ENCODE results near the gene SKA3. TPM values are rescaled to one million over a fixed set of nuclear protein-coding genes. Genes with fewer than 3 reads are reported as not detected.
"Not testable (repeated sequence)": the region's sequence is repeated elsewhere in the genome, so short reads cannot be mapped to it uniquely, and the experiment has no call there.

The SKA3 gene
- total RNA-seq, result 27.2 and 29.0 TPM in 2 replicates

GRCh38 chr13:21176215-21176981, at the start of gene SKA3, which contains the start of gene MRPL57:
TSS of gene SKA3 (minus strand) at chr13:21176552. CDS start at chr13:21176477, 75 bp downstream.
TSS of gene MRPL57 (plus strand) at chr13:21176658. CDS start at chr13:21176917, 259 bp downstream.
- intact Hi-C loops (cut with micrococcal nuclease), result loop anchor here (1.0 to 10.0 kb wide), 12 partner anchors 66 to 1392 kb away; partner anchors contain the start of genes EEF1AKMT1, FGF9, PSPC1 and XPO4

GRCh38 chr13:21225082-21225481, 48.7 kb upstream of the SKA3 start:
- intact Hi-C loops (cut with micrococcal nuclease), result no loop called here

GRCh38 chr13:21221268-21221667, 44.9 kb upstream of the SKA3 start:
- intact Hi-C loops (cut with micrococcal nuclease), result no loop called here

- intact Hi-C loops (cut with micrococcal nuclease), result not testable (repeated sequence)
Measured at GRCh38 chr13:21219716-21220115, 43.4 kb upstream of the SKA3 start.

GRCh38 chr13:21219036-21219381, 42.7 kb upstream of the SKA3 start:
- intact Hi-C loops (cut with micrococcal nuclease), result no loop called here

- intact Hi-C loops (cut with micrococcal nuclease), result no loop called here
Measured at GRCh38 chr13:21218351-21219035, 42.1 kb upstream of the SKA3 start.

GRCh38 chr13:21216332-21216731, 40.0 kb upstream of the SKA3 start:
- intact Hi-C loops (cut with micrococcal nuclease), result no loop called here

GRCh38 chr13:21215419-21215818, 39.1 kb upstream of the SKA3 start:
- intact Hi-C loops (cut with micrococcal nuclease), result not testable (repeated sequence)

GRCh38 chr13:21212138-21212775, 35.9 kb upstream of the SKA3 start:
- intact Hi-C loops (cut with micrococcal nuclease), result no loop called here

- intact Hi-C loops (cut with micrococcal nuclease), result no loop called here
Measured at GRCh38 chr13:21208652-21209154, 32.4 kb upstream of the SKA3 start.

- intact Hi-C loops (cut with micrococcal nuclease), result no loop called here
Measured at GRCh38 chr13:21202767-21203531, 26.6 kb upstream of the SKA3 start.

GRCh38 chr13:21201456-21202190, 25.3 kb upstream of the SKA3 start:
- intact Hi-C loops (cut with micrococcal nuclease), result not testable (repeated sequence)

GRCh38 chr13:21198391-21198790, 22.0 kb upstream of the SKA3 start:
- intact Hi-C loops (cut with micrococcal nuclease), result not testable (repeated sequence)

- intact Hi-C loops (cut with micrococcal nuclease), result not testable (repeated sequence)
Measured at GRCh38 chr13:21197606-21198225, 21.4 kb upstream of the SKA3 start.

- intact Hi-C loops (cut with micrococcal nuclease), result not testable (repeated sequence)
Measured at GRCh38 chr13:21194756-21195155, 18.4 kb upstream of the SKA3 start.

- intact Hi-C loops (cut with micrococcal nuclease), result not testable (repeated sequence)
Measured at GRCh38 chr13:21186410-21186809, 10.1 kb upstream of the SKA3 start.

- intact Hi-C loops (cut with micrococcal nuclease), result no loop called here
Measured at GRCh38 chr13:21181671-21182070, 5.3 kb upstream of the SKA3 start.

- intact Hi-C loops (cut with micrococcal nuclease), result loop anchor here (1.0 to 10.0 kb wide), 12 partner anchors 67 to 1392 kb away; partner anchors contain the start of genes EEF1AKMT1, FGF9, PSPC1 and XPO4
Measured at GRCh38 chr13:21176982-21177284, 581 bp upstream of the SKA3 start.

GRCh38 chr13:21175656-21176214, 617 bp downstream of the SKA3 start:
- intact Hi-C loops (cut with micrococcal nuclease), result loop anchor here (1.0 to 10.0 kb wide), 12 partner anchors 65 to 1391 kb away; partner anchors contain the start of genes EEF1AKMT1, FGF9, PSPC1 and XPO4

Measured in T-helper 1 cell treated with Interleukin-12 subunit alpha and Interleukin-12 subunit beta and Interleukin-4 antibody, amounts not matched to agents 30 ng/mL and 1 ng/mL, for 36 hours (primary cell).